CD4-positive, alpha-beta T cell treated with Interferon gamma for 1 hour (primary cell): ENCODE measurements around the gene HOXA6.
A peak's percentile ranks its signal among the peaks of the same experiment; 100 is the strongest.

Experiments
- DNase-seq: peaks from one replicate; pipeline ENCODE4 v3.0.0-alpha.2; 2020

The HOXA6 gene

GRCh38 chr7:27095897-27096767 lies 51.4 kb downstream of the HOXA6 start, which contains the start of gene HOXA1:
Gene HOXA1 (minus strand): TSS chr7:27096000. CDS start chr7:27095912, 88 bp downstream.
- peak; percentile 84 for DNase-seq
